Liver (tissue), 3 donors: ENCODE measurements around the gene CA5A.

Experiments used
- JUND ChIP-seq, 2 donors: IDR thresholded peaks; 2 replicates each; pipeline ENCODE4 v1.6.1; 2016; ENCODE audit warnings: antibody characterized with exemption in 2 of 2
- TF ChIP-seq, protein P1 (sequence below): fragments of 150-350 bp; IDR thresholded peaks from 2 replicates; pipeline ENCODE4 v1.5.1; 2017; ENCODE audit warnings: improper control_type of control experiment, low read depth, low read length; ENCODE audit not compliant: missing input control
- TF ChIP-seq, protein P2 (sequence below): IDR thresholded peaks from 2 replicates; pipeline ENCODE4 v1.6.1; 2016; ENCODE audit warnings: antibody characterized with exemption
- TF ChIP-seq, protein P3 (sequence below): IDR thresholded peaks from 2 replicates; pipeline ENCODE4 v1.6.1; 2016; ENCODE audit warnings: antibody characterized with exemption
- TF ChIP-seq, protein P4 (sequence below): IDR thresholded peaks from 2 replicates; pipeline ENCODE4 v1.6.1; 2016; ENCODE audit warnings: antibody characterized with exemption, mild to moderate bottlenecking
- donor health status: healthy.
- donor health status: healthy.

DNA sequence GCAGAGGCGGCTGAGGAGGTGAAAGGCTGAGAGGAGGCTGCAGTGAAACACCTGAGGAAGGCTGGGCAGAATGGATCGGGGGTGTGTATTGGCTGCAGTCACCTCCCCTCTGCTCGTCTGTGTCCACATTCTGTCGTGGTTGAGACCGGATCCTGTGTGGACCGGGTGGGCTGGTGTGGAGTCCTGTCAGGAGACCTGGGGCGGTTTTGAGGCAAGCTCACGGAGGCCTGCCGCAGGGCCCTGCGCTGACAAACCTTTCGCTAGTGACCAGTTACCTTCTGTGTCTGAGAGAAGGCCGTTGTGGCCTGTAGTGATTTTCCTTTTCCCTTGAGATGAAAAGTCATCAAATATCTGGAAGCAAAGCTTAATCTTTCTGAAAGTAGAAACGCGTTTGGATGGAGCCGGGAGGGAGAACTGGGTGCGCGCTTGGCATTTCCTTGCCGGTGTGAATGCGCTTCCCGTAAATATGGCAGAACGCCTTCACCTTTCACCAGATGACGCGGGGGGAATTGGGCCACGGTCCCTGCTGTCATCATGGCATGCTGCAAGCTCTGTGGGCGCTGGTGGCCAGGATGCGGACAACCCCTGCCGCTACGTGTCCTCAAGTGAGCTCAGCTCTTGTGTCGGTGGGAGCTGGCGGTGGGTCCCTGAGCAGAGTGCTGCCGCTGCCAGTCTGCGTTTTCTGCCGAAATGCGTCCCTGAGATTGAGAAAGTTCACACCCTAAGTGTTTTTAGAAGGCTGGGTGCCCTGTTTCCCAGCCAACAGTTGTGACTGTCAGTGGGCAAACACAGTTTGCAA, 21.2 kb upstream of the CA5A start:
- TF ChIP-seq, protein P1, sequence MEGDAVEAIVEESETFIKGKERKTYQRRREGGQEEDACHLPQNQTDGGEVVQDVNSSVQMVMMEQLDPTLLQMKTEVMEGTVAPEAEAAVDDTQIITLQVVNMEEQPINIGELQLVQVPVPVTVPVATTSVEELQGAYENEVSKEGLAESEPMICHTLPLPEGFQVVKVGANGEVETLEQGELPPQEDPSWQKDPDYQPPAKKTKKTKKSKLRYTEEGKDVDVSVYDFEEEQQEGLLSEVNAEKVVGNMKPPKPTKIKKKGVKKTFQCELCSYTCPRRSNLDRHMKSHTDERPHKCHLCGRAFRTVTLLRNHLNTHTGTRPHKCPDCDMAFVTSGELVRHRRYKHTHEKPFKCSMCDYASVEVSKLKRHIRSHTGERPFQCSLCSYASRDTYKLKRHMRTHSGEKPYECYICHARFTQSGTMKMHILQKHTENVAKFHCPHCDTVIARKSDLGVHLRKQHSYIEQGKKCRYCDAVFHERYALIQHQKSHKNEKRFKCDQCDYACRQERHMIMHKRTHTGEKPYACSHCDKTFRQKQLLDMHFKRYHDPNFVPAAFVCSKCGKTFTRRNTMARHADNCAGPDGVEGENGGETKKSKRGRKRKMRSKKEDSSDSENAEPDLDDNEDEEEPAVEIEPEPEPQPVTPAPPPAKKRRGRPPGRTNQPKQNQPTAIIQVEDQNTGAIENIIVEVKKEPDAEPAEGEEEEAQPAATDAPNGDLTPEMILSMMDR: no peak
- TF ChIP-seq, protein P2, sequence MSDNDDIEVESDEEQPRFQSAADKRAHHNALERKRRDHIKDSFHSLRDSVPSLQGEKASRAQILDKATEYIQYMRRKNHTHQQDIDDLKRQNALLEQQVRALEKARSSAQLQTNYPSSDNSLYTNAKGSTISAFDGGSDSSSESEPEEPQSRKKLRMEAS: no peak
- TF ChIP-seq, protein P3, sequence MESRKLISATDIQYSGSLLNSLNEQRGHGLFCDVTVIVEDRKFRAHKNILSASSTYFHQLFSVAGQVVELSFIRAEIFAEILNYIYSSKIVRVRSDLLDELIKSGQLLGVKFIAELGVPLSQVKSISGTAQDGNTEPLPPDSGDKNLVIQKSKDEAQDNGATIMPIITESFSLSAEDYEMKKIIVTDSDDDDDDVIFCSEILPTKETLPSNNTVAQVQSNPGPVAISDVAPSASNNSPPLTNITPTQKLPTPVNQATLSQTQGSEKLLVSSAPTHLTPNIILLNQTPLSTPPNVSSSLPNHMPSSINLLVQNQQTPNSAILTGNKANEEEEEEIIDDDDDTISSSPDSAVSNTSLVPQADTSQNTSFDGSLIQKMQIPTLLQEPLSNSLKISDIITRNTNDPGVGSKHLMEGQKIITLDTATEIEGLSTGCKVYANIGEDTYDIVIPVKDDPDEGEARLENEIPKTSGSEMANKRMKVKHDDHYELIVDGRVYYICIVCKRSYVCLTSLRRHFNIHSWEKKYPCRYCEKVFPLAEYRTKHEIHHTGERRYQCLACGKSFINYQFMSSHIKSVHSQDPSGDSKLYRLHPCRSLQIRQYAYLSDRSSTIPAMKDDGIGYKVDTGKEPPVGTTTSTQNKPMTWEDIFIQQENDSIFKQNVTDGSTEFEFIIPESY: no peak
- TF ChIP-seq, protein P4, sequence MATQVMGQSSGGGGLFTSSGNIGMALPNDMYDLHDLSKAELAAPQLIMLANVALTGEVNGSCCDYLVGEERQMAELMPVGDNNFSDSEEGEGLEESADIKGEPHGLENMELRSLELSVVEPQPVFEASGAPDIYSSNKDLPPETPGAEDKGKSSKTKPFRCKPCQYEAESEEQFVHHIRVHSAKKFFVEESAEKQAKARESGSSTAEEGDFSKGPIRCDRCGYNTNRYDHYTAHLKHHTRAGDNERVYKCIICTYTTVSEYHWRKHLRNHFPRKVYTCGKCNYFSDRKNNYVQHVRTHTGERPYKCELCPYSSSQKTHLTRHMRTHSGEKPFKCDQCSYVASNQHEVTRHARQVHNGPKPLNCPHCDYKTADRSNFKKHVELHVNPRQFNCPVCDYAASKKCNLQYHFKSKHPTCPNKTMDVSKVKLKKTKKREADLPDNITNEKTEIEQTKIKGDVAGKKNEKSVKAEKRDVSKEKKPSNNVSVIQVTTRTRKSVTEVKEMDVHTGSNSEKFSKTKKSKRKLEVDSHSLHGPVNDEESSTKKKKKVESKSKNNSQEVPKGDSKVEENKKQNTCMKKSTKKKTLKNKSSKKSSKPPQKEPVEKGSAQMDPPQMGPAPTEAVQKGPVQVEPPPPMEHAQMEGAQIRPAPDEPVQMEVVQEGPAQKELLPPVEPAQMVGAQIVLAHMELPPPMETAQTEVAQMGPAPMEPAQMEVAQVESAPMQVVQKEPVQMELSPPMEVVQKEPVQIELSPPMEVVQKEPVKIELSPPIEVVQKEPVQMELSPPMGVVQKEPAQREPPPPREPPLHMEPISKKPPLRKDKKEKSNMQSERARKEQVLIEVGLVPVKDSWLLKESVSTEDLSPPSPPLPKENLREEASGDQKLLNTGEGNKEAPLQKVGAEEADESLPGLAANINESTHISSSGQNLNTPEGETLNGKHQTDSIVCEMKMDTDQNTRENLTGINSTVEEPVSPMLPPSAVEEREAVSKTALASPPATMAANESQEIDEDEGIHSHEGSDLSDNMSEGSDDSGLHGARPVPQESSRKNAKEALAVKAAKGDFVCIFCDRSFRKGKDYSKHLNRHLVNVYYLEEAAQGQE: no peak
- TF ChIP-seq JUND (IDR thresholded peaks at IDR 0.05): no peak
